A673 (cell line): ENCODE measurements around the gene CDC25C. TPM values are rescaled to one million over a fixed set of nuclear protein-coding genes. Genes with fewer than 3 reads are reported as not detected.

Experiments used
- BruUV-seq: library from RNA; stranded (reverse); fragments of 400-500 nt; replicated peaks from 2 replicates; lab custom pipeline; 2021; lab: Mats Ljungman, UMichigan
- CTCF ChIA-PET: fragments of 300-600 bp; sonication (Branson Sonifier 250); formaldehyde crosslinking; loops from one replicate; lab custom pipeline; 2022; ENCODE audit warnings: antibody characterized with exemption; lab: Charles Lee
- POLR2A ChIA-PET: fragments of 300-600 bp; sonication (Branson Sonifier 250); formaldehyde crosslinking; loops from one replicate; lab custom pipeline; 2022; ENCODE audit warnings: antibody characterized with exemption; ENCODE audit not compliant: low non-redundant PET; lab: Charles Lee
- DNase-seq: peaks from one replicate; pipeline ENCODE4 v3.0.0-alpha.2; 2015; ENCODE audit warnings: low spot score
- H3K27ac ChIP-seq: fragments of 200-600 bp; sonication (generic); 2 replicates; pipeline ENCODE4 v1.5.1; 2016; ENCODE audit warnings: mixed run types, low read depth, mild to moderate bottlenecking, mixed read lengths, antibody characterized with exemption, low read length; ENCODE audit not compliant: poor library complexity, severe bottlenecking
- H3K27me3 ChIP-seq: fragments of 200-600 bp; sonication (generic); replicated peaks from 2 replicates; pipeline ENCODE4 v1.6.1; 2017; ENCODE audit warnings: mixed run types, low read depth, mild to moderate bottlenecking, mixed read lengths, antibody characterized with exemption, low read length; ENCODE audit not compliant: insufficient read depth, poor library complexity
- H3K36me3 ChIP-seq: fragments of 200-600 bp; sonication (generic); 2 replicates; pipeline ENCODE4 v1.6.1; 2016; ENCODE audit warnings: mixed run types, mild to moderate bottlenecking, mixed read lengths, antibody characterized with exemption, low read length; ENCODE audit not compliant: insufficient read depth, poor library complexity, severe bottlenecking
- H3K4me1 ChIP-seq: fragments of 200-600 bp; sonication (generic); 2 replicates; pipeline ENCODE4 v1.6.1; 2017; ENCODE audit warnings: mixed run types, mild to moderate bottlenecking, mixed read lengths, antibody characterized with exemption, low read length; ENCODE audit not compliant: insufficient read depth, poor library complexity, severe bottlenecking
- H3K4me3 ChIP-seq: fragments of 200-600 bp; sonication (generic); 2 replicates; pipeline ENCODE4 v1.5.1; 2016; ENCODE audit warnings: low read depth, mixed run types, mild to moderate bottlenecking, mixed read lengths, low read length; ENCODE audit not compliant: poor library complexity, severe bottlenecking
- H3K9me3 ChIP-seq: fragments of 200-600 bp; sonication (generic); 2 replicates; pipeline ENCODE4 v1.6.1; 2016; ENCODE audit warnings: mixed run types, low read depth, mild to moderate bottlenecking, mixed read lengths, antibody characterized with exemption, low read length; ENCODE audit not compliant: poor library complexity, severe bottlenecking
- CTCF ChIP-seq: fragments of 300-800, 200-600 bp; sonication (generic); conservative IDR thresholded peaks from 2 replicates; pipeline ENCODE4 v1.5.1; 2017; ENCODE audit warnings: low read depth, mild to moderate bottlenecking, antibody characterized with exemption, low read length, moderate library complexity, mixed read lengths
- EZH2 ChIP-seq: fragments of 200-600 bp; sonication (generic); IDR thresholded peaks from 2 replicates; pipeline ENCODE4 v1.6.1; 2017; ENCODE audit warnings: borderline replicate concordance, low read depth, mild to moderate bottlenecking, mixed read lengths, antibody characterized with exemption, low read length; ENCODE audit not compliant: poor library complexity, severe bottlenecking
- intact Hi-C: fragments of 100-400 bp; cut with micrococcal nuclease; formaldehyde crosslinking; loops from one replicate; pipeline ENCODE4 v1.10.0; 2022; ENCODE audit not compliant: unreplicated experiment
- total RNA-seq: library from RNA; stranded (reverse); gene quantifications from 2 replicates; pipeline ENCODE4 v1.2.3, GENCODE V29; 2021

CDC25C gene
- total RNA-seq, 1 experiment from 2014 or later: 22.3 TPM

- Histone ChIP-seq H3K27ac (no peak overlapping the region), H3K27me3 (peaks cover 20% of the 10 kb centered on the region), H3K4me1 (peaks cover 8% of the 10 kb centered on the region), H3K9me3 (no peaks in the 10 kb centered on the region), H3K36me3 (no peaks in the 10 kb centered on the region), H3K4me3 (no peak overlapping the region)
- DNase-seq: no peak
- intact Hi-C loops: no loop called here
- POLR2A ChIA-PET: no interaction called here
- BruUV-seq: no TSS peak
- TF ChIP-seq EZH2 (no peak), CTCF (no peak)
- CTCF ChIA-PET: no interaction called here
These were observed 85.3 kb downstream of the CDC25C start for GRCh38 chr5:138246334-138246733.

GRCh38 chr5:138245717-138246116, 85.9 kb downstream of the CDC25C start:
- no peak for DNase-seq
- CTCF ChIA-PET: no interaction called here

GRCh38 chr5:138243794-138244193, 87.8 kb downstream of the CDC25C start:
- POLR2A ChIA-PET: no interaction called here
- CTCF ChIA-PET: no interaction called here
- no peak for DNase-seq

More at GRCh38 chr5:138245717-138246116, 85.9 kb downstream of the CDC25C start:
- Histone ChIP-seq H3K27ac (no peak overlapping the region), H3K9me3 (no peaks in the 10 kb centered on the region), H3K4me1 (peaks cover 8% of the 10 kb centered on the region), H3K4me3 (no peak overlapping the region), H3K27me3 (peaks cover 26% of the 10 kb centered on the region), H3K36me3 (no peaks in the 10 kb centered on the region)
- intact Hi-C loops: no loop called here
- no TSS peak for BruUV-seq
- TF ChIP-seq CTCF: no peak
- no peak for TF ChIP-seq EZH2
- POLR2A ChIA-PET: no interaction called here

More at GRCh38 chr5:138243794-138244193, 87.8 kb downstream of the CDC25C start:
- H3K4me1 ChIP-seq: peaks cover 8% of the 10 kb centered on the region
- no peaks in the 10 kb centered on the region for H3K9me3 ChIP-seq
- intact Hi-C loops: no loop called here
- H3K27me3 ChIP-seq: peaks cover 36% of the 10 kb centered on the region
- no TSS peak for BruUV-seq
- H3K36me3 ChIP-seq: no peaks in the 10 kb centered on the region
- TF ChIP-seq CTCF (no peak), EZH2 (no peak)
- H3K4me3 ChIP-seq: no peak overlapping the region
- no peak overlapping the region for H3K27ac ChIP-seq
